ENCODE measurements around the gene C1orf50. TPM values are rescaled to one million over a fixed set of nuclear protein-coding genes. Genes with fewer than 3 reads are reported as not detected.

Gene C1orf50
- polyA plus RNA-seq, 4 donors, result 8.4 to 15.2 (median 12.6) TPM

Other genes starting within 250 kb of the C1orf50 start
- gene PPIH, start 108.8 kb upstream of the C1orf50 start, polyA plus RNA-seq (ENCODE audit: insufficient read length in 4 of 4), result 10 to 100 TPM; 57.4 to 59.5 (median 58.1) TPM
- 100 to 1,000 TPM; 607 to 710 (median 647) TPM for gene YBX1, start 84.8 kb upstream of the C1orf50 start, polyA plus RNA-seq (ENCODE audit: insufficient read length in 4 of 4)
- gene CLDN19, start 27.0 kb upstream of the C1orf50 start, polyA plus RNA-seq (ENCODE audit: insufficient read length in 4 of 4), result 100 to 1,000 TPM in 1 of 4 donors, 10 to 100 TPM in 3; 86.6 to 121 (median 92.5) TPM
- 10 to 100 TPM; 71.4 to 76.1 (median 71.6) TPM for gene P3H1, start 221 bp upstream of the C1orf50 start, polyA plus RNA-seq (ENCODE audit: insufficient read length in 4 of 4)
- 1 to 10 TPM in 2 of 4 donors, under 1 TPM in 2; 0.78 to 1.6 (median 0.97) TPM for gene TMEM269, start 17.7 kb downstream of the C1orf50 start, polyA plus RNA-seq (ENCODE audit: insufficient read length in 4 of 4)
- gene ERMAP, start 49.9 kb downstream of the C1orf50 start, polyA plus RNA-seq (ENCODE audit: insufficient read length in 4 of 4), result 10 to 100 TPM; 18.0 to 23.7 (median 22.3) TPM
- gene SVBP, start 50.1 kb downstream of the C1orf50 start, polyA plus RNA-seq (ENCODE audit: insufficient read length in 4 of 4), result 10 to 100 TPM; 55.8 to 80.3 (median 62.3) TPM
- gene ZNF691, start 79.4 kb downstream of the C1orf50 start, polyA plus RNA-seq (ENCODE audit: insufficient read length in 4 of 4), result 10 to 100 TPM; 18.2 to 23.6 (median 19.3) TPM
- 10 to 100 TPM; 37.3 to 41.2 (median 38.9) TPM for gene SLC2A1, start 191.6 kb downstream of the C1orf50 start, polyA plus RNA-seq (ENCODE audit: insufficient read length in 4 of 4)